HG03108 (cell line): ENCODE data around the gene THSD1.
A peak's percentile ranks its signal among the peaks of the same experiment; 100 is the strongest.
"Not testable (repeated sequence)": the region's sequence is repeated elsewhere in the genome, so short reads cannot be mapped to it uniquely, and the experiment has no call there.

Experiments
- ATAC-seq: cut with Tn5 transposase; IDR thresholded peaks from one replicate; pipeline ENCODE4 v1.9.1; 2021; ENCODE audit warnings: moderate library complexity; ENCODE audit not compliant: unreplicated experiment

THSD1 gene

DNA sequence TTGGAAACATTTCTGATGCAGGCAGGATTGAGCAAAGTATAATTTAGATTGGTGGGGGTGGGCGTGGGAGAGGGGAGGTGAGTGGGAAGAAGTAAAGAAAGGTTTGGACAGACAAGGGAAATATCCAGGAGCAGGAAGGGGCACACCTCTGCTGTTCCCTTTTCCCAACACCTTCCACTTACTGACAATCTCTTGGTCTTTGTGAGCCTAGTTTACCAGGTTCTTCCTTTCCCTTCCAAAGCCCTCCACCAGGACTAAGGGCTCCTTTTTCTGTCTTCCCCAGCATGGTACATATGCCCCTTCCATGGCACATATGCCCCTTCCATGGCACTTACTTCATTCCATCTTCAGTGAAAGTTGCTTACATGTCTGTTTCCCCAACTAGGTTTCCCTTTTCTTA, 6.2 kb upstream of the THSD1 start:
- no peak for ATAC-seq

DNA sequence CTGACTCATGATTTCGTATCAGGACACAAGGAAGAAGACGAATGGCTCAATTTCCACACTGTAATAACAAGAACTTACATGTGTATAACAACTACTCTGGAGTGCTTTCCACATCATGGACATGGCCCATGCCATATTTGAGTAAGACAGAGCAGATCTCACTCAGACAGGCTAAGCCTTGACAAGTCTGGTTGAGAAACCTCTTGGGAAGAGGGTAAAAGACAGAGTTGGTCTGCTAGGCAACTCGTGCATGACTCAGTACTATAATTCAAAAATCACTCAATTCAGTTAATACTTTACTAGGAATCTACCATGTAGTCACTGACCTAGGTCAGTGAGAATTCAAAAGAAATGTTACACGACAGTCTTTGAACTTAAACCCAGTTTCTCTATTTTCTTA, 5.7 kb upstream of the THSD1 start:
- peak; percentile 91 for ATAC-seq

DNA sequence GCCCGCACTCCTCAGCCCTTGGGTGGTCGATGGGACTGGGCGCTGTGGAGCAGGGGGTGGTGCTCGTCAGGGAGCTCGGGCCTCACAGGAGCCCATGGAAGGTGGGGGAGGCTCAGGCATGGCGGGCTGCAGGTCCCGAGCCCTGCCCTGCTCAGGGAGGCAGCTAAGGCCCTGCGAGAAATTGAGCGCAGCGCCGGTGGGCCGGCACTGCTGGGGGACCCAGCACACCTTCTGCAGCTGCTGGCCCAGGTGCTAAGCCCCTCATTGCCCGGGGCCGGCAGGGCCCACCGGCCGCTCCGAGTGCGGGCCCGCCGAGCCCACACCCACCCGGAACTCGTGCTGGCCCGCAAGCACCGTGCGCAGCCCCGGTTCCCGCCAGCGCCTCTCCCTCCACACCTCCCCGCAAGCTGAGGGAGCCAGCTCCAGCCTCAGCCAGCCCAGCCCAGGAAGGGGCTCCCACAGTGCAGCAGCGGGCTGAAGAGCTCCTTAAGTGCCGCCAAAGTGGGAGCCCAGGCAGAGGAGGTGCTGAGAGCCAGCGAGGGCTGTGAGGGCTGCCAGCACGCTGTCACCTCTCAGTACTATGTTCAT, 2.2 kb upstream of the THSD1 start:
- not testable (repeated sequence) for ATAC-seq

DNA sequence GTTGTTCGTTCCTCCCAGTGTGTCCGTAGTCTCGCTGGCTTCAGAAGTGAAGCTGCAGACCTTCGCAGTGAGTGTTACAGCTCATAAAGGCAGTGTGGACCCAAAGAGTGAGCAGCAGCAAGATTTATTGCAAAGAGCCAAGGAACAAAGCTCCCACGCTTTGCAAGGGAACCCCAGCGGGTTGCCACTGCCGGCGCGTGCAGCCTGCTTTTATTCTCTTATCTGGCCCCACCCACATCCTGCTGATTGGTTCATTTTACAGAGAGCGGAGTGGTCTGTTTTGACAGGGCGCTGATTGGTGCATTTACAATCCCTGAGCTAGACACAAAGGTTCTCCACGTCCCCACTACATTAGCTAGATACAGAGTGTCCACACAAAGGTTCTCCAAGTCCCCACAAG, 1.5 kb upstream of the THSD1 start:
- ATAC-seq, result not testable (repeated sequence)

DNA sequence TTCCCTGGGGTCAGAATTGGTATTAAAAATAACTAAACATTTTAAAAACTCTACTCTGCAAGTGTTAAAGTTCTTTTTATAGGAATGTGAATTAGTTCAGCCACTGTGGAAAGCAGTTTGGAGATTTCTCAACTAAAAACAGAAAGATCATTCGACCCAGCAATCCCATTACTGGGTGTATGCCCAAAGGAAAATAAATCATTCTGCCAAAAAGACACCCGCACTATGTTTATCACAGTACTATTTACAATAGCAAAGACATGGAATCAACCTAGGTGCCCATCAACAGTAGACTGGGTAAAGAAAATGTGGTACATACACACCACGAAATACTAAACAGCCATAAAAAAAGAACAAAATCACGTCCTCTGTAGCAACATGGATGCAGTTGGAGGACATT, 657 bp upstream of the THSD1 start:
- no peak for ATAC-seq

DNA sequence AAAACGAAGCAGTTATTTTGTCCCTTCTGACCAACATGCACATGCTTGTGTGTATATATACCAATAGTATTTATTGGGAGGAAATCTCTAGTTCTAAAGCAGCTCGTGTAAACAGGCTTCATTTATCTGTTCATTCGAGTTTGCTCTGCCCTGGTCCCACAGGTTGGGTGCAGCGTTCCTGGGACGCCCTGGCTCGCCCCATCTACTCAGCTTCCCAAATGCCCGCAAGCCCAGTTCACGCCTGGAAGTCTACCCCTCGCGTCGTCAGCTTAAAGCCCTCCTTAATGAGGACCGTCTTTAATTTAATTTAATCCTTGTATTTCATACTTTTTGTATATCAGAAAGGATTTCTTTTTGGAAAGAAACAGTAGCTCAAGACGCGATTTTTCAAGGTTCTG, 604 bp downstream of the THSD1 start:
- ATAC-seq, result peak; percentile 18

DNA sequence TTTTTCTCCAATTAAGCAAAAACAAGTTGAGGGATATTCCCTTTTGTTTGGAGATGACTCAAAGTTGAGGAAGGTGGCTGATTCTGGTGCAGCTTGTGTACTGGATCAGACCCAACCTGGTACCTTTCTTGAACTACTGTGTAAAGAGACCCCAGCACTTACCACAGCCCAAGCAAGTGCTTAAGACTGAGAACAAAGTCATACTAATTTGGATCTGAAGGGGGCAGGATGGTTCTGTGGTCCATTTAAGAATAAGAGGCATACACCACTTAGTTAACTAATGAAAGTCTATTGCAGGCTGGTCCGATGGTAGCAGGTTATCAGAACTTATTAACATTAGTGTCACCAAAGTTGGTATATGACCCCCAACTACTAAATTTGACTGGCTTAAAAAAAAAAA, 6.3 kb downstream of the THSD1 start:
- ATAC-seq, result no peak

DNA sequence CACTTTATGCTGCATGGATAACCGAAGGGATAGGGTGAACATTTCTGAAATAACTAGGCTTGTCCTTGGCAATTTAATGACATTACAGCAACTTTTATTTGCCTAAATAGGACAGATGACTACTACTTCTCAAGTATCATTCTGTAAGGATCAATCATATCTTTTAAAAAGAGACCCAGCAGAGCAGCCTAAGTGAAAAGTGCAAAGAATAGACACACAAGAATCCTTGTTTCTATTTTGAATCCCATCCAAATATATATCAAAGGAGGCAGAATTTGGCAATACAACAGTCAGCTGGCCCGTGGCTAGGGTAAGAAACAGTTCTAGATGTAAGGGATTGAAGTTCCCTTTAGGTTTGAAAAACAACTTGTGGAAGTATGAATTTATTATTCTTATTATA, 6.9 kb downstream of the THSD1 start:
- no peak for ATAC-seq

DNA sequence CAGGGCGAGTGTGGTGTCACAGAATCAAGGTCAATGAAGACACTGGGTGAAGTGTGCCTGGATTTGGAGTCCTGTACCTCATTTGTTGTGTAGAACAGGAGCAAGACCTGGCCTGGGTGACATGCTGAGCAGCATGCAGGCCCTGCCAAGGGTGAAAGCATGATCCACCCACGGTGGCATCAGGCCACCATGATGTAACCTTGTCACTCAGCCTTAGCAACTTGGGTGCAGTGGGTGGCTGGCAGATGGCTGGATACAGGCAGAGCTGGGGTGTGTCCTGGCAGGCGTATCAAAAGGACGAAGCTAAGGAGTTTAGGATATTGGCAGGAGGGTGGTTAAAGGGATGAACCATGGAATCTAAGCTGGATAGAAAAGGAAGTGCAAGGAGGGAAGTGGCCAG, 10.3 kb downstream of the THSD1 start:
- ATAC-seq, result no peak

DNA sequence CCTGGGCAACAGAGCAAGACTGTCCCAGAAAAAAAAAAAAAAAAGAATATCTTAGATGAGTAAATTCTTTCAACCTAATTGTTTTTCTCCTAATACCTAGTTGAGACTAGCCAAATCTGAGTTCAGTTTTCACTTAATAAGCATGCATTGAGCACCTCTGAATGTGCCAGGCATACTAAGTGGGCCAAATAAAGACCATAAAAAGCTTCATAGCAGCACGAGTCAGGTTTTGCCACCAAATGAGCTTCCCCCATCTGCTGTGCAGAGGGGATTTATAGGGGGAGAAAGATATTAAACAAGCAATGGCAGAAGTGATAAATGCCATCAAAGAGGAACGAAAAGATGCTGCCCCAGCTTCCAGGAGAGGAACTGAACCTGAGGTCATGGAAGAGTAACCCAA, 11.4 kb downstream of the THSD1 start:
- ATAC-seq, result no peak

DNA sequence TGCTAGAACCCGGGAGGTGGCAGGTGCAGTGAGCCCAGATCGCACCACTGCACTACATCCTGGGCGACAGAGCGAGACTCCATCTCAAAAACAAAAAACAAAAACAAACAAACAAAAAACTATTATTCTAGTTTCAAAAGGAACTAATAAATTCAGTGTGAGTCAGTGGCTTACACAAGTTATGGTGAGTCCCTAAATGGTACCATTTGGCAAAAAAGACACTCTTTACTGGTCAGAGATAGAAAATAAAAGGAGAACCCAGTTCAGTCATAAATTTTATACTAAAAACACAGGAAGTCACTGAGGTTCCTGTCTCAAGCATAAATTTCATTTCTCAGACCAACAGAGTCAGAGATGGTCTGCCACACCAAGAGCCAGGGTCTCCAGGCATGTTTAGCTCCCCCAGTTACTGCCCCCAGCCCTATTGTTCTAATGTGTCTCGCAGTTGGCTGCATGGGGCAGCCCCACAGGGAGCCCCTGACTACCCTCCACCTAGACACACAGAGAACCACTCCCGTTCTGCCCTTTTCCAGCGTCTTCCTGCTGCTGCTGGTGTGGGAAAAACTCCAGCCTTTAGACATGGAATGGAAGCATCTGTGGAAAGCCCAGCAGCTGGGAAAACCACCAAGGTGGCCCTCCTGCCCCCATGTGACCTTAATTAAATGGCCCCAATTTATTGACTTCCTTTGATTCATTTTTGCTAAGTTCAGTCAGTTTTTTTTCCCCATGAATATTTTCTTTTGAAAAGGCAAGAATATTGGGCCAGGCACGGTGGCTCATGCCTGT, 12.2 kb downstream of the THSD1 start:
- no peak for ATAC-seq

DNA sequence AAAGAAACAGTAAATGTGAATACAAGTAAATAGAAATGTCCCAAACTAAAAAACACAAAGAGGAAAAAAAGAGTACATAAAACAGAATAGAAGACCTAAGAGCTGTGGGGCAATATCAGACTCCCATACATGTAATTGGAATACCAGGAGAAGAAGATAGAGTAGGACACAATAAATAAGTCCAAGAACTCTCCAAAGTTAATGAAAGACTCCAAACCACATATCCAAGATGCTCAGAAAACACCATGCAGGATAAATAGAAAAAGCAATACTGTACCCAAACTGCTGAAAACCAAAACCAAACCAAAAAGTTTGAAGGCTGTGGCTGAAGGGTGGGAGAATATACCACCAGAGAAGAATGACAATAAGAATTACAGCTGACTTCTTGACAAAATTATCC, 18.3 kb downstream of the THSD1 start:
- ATAC-seq, result no peak

DNA sequence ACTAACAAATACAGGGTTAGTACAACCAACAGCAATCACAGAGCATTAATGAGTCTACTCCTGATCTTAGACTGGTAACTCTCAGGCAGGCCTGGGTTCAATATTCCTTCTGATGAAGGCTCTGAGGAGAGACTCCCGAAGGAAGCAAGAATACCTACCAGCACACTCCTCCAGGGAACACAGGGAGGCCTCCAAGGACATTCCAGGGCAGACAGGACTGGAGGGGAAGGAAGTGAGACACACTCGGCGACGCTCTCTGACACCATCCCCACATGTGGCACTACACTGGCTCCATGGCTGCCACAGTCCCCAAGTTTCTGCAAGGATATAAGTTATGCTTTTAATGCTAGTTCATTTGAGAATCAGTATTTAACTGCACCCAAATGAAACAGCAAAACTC, 20.1 kb downstream of the THSD1 start:
- ATAC-seq, result no peak

DNA sequence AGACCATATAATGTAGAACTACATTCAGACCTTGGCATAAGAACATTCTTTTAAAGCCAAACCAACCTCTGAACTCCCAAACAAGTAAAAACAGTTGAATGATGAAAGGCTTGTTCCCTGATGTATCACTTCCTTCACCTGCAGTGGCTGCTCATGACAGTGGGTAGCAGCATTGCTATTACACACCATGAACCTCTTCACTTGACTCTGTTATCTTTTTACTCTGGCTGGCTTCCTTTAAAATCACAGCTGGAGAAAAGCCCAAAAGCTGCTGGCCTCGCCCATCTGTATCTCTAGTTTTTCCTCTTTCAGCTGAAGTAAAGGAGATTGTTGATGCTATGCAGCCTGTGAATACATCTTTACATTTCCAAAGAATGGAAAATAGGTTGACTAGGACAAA, 22.6 kb downstream of the THSD1 start:
- ATAC-seq, result no peak

DNA sequence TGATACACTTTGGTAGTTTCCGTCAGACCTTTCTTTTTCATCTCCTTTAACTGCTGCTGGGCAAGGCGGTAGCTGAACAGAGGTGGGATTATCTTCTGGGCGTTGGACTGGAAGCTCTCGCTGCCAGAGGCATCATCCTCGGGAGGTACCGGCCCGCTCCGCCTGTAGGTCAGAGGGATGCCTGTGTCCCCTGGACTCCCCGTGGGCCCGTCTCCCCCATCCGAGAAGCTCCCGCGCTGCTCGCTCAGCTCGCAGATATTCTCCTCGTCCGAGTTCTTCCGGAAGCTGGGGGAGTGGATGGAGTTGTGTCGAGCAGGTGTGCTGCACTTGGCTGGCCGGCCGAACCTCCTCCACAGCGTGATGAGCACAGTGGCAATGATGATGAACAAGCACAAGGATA, 27.7 kb downstream of the THSD1 start:
- ATAC-seq, result no peak

DNA sequence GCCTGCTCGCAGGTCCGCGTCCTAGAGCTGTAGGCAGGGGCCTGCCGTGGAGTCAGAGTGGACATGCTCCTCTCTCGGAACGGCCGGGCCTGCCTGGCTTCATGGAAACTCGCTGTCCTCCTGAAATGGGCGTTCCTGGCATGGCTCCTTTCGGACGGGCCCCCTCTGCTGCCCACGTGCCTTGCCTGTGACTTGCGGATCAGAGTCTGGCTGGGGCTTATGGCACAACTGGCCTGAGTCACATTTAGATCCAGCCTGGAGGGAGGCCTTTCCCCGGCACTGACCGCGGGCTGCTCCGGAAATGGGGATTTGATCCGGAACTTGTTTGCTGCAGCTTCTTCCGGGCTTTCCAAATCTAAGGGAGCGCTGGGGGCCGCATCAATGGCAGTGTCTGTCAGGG, 28.1 kb downstream of the THSD1 start:
- ATAC-seq, result no peak

DNA sequence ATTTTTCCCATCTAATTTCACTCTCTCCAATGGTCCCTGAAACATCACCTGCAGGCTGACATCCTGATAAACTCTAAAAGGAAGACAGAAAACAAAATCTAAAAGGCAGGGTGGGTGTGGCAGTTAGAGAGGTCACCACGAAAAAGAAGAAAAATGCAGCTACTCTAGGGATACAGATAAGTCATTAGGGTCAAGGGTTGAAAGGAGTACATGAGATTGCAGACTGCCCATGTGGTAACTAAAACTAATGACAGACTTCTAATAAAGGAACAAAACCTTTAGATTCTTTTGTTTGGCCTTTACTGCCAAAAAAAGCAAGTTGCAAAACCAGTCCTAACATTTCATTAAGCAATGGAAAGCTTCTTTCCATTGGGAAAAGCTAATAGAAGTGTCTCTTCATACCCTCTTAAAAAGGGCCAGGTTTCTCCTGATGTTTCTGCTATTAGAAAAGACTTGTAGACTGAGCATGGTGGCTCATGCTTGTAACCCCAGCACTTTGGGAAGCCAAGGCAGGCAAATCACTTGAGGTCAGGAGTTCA, 31.0 kb downstream of the THSD1 start:
- ATAC-seq, result no peak

DNA sequence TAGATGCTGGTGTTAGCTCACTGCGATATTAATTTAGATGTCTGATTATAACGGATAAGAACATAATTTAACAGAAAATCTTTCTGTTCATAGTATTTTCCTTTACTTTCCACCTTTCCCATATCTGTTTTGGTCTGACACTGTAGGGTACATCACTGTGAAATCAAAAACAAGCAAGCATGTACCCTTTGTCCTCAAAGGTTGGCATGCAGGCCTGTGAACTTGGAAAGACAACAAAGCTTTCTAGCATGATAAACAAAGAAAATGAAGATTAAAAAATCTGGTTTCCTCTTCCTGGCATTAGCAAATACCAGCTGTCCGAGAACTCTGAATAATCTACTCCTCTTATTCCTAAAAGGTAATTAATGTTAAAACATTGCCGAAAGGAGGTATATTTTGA, 31.6 kb downstream of the THSD1 start:
- ATAC-seq, result no peak

DNA sequence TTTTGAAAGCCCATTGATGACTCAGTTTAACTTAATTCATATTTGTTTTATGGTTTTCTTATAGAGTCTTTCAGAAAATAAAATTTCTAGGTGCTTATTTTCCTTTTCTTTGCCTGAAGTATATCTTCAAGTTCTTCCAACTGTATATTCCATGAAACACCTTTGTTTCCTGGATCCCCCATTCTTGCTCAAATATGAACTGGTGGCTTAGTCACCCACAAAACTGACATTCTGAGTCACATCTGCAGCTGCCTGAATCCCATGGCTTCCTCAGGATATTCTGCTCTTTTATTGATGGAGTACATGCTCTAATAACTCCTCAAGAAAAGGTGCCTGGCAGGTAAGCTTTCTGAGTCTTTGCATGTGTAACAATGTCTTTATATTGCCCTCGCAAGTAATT, 32.7 kb downstream of the THSD1 start:
- not testable (repeated sequence) for ATAC-seq

DNA sequence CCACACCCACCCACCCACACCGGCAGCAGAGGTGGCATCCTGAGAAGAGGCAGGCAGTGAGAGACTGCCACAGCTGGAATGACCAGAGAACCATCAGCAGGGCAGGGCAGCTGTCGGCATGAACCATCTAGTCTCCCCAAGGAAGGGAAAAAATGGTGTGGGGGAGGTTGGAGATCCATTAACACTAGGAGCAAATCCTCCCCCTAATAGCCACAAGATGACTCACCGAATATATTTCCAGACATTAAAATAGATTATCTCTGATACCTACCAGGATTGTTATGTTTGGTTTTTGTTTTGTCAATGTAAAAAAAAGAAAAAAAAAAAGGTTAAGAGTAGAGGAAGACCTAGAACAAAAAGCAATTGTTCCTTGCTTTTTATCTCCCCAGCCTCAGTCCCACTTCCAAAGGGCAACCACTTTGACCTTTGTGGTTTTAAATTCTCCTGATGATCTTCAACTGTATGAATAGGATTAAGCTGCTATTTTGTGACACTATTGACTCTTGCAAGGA, 34.2 kb downstream of the THSD1 start:
- no peak for ATAC-seq

DNA sequence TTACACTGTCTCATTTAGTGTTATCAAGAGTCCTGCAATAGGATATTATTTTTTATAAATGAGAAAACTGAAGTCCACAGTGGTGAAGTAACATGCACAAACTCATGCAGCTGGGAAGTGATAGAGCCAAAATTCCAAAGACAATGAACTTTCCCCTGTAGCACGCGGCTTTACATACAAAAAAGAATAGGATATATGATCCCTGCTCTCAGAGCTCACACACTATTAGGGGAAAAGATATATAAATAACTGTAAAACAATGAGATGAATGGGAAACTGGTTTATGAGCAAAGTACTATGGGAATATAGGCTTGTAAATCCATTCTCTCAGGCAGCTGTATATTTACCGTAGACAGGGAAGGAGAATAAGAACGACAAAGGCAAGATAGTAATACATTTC, 39.7 kb downstream of the THSD1 start:
- no peak for ATAC-seq

DNA sequence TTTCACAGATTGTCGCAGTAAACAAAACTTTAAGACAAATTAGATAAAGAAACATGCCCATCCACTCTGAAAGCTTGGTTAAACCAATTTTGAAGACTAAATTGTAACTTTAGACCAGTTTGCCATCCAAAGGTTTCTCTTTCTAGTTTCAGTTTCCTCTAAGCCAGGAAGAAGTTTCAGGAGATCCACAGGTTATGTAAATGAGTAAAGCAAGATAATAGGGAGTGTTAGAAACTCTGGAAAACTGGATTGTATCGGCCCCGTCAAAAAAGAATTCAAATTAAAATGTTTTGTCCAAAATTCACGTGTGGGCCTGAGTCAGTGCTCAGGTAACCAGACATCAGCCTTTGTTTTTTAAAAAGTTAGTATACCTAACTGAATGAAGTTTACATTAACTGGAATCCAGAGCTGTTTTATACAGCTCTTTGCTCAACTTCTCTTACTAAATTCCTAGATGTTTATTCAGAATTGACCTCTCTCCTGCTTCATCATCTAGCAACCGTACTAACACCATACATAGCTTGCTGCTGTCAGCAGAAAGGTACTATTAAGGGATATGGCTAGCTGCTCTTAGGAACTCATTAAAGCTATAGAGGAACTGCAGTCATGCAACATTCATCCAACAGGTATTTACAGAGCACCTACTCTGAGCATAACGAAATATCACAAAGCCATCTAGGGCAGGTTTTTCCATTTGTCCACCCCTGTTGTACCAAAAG, 43.6 kb downstream of the THSD1 start:
- ATAC-seq, result not testable (repeated sequence)
